HG03280 (cell line): ENCODE data around the gene TMPRSS3.

Source experiments
- ATAC-seq: cut with Tn5 transposase; IDR thresholded peaks from one replicate; pipeline ENCODE4 v1.9.1; 2021; ENCODE audit warnings: mild to moderate bottlenecking, moderate library complexity; ENCODE audit not compliant: unreplicated experiment

TMPRSS3 gene

DNA sequence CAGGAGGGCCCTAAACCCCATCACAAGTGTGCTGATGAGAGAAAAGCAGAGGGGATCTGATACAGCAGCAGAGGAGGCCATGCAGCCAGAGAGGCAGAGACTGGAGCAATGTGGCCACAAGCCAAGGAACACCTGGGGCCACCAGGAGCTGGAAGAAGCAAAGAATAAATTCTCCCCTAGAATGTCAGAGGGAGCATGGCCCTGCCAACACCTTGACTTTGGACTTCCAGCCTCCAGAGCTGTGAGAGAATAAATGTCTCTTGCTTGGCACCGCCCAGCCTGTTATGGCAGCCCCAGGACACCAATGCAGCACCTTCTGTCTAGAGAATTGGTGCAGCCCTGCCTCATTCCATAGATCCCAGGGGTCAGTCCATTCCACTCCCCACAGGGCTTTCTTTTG, 33.2 kb upstream of the TMPRSS3 start:
- ATAC-seq = no peak

DNA sequence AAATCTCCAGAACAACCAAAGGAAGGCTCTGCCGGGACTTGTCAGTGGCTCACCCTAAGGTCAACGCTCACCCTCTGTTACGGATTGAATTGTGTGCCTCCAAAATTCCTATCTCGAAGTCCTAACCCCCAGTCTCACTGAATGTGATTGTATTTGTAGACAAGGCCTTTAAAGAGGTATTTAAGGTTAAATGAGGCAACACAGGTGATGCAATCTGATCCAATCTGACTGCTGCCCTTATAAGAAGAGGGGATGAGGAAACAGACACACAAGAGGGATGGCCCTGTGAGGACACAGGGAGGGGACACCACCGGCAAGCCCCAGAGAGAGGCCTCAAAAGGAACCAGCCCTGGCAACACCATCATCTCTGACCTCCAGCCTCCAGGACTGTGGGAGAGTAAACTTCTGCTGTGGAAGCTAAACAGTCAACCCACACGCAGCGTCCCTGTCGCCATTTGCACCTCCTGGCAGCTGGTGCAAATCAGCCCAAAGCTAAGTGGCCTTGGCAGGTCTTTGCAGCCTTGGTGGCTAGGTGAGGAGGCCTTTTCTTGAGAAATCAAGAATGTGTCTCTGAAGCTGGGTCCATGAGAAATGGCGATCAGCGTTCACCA, 32.1 kb upstream of the TMPRSS3 start:
- ATAC-seq = no peak

DNA sequence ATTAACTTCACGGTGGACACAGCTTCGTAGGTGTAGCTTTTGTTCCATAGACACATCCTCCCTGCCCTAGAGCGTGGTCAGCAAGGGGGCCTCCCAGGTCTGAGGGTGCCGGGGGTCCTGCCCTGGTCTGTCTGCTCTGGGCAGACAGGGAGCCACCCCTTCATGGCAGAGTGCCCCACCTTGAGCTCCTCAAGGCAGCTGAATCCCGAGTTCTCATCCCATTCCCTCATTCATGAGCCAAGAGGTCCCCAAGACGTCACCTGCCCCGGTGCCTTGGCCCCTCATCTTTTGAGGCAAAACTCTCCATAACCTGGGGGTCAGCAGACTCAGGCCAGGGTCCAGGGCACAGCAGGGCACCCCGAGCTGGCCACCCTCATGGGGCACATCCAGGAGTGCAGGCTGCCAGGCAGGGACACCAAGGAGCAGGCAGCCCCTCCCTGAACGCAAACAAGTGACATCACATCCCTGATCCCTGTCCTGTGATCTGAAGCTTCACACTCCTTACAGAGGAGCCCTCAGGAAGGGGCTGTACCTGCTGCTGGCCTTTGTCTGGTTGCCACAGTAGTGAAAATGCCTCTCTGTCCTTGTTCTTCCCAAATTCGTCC, 31.1 kb upstream of the TMPRSS3 start:
- ATAC-seq = no peak

DNA sequence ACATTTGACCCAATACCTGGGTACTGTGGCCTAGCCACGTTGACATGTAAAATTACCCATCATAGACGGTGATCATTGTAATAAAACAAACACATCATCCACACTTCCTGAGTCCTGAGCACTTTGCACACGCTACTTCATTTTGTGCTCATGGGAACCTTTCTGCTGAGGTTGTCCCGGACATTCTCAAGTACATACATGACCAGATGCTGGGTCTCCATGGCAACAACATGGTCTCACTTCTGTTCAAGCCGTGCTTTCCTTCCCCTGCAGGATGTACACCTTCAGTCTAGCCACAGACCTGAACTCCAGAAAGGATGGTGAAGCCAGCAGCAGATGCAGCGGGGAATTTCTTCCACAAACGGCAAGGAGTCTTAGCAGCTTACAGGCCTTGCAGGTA, 30.6 kb upstream of the TMPRSS3 start:
- ATAC-seq = no peak

DNA sequence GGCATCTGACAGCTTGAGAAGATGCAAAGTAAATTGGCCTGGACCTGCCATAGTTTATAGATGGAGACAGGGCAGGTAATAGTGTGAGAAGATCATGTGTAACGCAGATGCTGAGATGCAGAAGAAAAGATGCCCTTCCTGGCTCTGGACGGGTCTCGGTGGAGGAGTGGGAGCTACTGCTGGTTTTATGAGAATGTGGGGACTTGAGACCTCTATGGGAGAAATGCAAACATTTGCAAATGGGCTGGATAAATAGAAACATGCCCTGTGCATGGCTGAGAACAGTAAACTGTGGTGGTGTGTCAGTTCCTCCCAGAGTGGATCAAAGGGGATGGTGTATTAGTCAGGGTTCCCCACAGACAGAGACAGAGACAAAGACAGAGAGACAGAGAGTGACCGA, 29.7 kb upstream of the TMPRSS3 start:
- ATAC-seq = no peak

DNA sequence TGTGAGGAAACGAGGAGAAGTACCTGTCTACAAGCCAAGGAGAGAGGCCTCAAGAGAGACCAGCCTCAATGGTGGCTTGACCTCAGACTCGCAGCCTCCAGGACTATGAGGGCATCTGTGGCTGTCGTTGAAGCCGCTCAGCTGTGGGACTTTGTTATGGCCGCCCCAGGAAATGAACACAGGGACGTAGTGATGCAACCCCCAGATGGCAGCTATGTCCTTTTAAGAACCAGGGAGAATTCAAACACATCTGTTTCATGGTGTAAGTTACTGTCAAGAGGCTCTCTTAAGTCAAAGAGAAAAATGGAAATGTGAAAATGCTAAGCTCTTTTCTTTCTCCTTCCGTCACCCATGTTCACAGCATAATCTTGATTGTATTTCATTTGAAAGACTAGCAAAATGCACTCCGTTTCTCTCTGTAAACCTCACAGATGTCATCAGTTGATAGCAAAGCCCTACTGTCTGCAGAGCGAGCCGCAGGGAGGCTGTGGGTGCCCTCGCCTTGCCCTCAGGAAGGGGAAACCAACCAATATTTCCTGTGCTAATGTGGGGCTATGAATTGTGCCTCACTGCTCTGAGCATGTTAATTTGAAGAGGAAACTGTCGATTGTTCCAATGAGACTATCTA, 29.2 kb upstream of the TMPRSS3 start:
- no peak for ATAC-seq

DNA sequence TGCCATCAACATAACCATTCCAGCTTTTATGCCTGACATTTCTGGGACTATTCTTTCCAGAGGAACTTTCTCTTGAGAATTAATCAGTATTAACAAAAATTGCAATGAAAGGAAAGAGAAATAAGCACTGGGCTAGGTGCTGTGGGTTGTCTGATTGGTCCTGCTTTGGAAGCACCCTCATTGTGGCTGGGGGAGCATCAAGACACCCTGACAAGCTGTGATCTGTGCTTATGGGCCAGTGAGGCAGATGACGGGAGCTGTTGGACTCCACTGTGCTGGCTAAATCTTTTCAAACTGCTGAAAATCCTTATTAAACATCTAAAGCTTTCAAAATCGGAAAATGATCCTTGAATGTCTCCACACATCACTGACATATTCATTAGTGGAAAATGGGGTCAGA, 27.8 kb upstream of the TMPRSS3 start:
- no peak for ATAC-seq

DNA sequence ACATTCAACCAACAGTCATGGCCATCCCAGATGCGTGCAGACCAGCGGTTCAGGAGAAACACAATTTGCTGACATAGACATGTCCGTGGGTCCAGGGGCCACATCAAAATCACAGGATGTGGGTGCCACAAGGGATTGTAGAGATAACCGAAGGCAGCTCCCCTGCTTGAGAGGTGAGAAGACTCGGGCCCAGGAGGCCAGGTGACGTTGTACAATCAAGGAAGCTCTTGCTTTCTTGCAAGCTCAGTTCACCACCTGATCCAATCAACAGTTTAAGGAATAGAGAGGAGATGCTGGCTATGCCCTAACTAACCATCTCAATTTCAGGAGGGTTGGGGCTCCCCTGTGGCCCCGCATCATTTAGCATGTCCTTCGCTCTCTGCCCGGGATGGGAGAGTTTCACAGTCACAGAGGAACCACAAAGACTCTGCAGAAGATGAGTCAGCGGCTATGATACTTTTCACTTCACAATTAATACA, 27.4 kb upstream of the TMPRSS3 start:
- ATAC-seq = peak; percentile 49

DNA sequence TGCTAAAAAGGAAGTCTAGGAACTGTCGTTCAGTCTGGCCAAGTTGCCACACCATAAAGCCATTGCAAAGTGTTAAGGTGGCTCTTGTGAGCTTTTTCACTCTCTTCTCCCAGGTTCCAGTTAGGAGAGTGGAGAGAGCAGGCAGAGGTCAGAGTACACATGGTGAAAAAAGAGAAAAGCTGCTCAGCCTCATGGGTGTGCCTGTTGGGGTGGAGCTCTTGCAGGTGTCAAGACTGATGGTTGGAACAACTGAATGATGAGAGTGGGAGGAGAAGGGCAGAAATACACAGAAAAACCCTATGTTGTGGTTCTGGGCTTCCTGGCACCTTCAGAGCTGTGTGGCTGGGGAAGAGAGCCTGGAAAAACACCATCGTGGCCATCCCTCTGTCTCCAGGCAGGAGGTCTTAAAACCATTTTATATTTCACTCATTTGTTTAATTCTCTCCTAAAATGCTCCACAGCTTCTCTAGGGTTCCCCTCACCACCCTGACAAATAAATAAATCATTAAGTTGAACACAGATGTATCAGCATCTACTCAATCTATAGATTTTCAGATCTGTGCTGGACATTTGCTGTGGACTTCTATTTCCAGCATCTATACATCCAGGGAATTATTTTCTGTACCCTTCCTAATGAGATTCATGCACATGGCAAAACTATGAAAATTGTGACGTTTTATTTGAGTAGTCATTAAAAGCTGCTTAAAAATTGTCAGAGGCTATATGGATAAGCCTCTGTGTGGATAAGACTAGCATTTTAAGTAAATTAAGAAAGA, 25.4 kb upstream of the TMPRSS3 start:
- ATAC-seq = no peak

DNA sequence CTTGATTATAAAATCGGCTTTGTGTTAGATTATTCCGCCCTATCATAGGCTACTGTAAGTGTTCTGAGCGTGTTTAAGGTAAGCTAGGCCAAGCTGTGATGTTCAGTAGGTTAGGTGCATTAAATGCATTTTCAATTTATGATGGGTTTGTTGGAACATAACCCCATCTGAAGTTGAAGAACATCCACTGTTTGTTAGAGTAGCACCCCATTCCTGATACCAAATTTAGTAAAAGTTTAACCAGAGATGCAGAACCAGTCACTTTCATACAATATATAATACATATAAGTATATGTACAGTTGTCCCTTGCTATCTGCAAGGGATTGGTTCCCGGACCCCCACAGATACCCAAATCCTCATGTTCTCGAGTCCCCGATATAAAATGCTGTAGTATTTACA, 24.0 kb upstream of the TMPRSS3 start:
- ATAC-seq = no peak

DNA sequence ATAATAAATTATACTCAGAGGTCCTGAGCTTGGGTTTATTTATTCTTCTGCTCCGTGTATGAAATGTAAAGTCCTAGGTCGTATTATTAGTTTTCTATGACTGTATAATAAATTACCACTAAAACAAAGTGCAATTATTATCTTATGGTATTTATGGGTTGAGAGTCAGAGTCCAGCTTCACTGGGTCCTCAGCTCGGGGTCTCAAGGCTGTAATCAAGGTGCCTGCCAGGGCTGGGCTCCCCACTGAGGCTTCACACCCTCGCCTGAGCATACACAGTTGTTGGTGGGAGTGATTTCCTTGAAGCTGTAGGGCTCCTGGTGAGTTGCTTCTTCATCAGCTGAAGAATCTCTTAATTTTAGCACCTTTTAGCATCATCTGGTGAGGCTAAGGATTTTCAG, 23.0 kb upstream of the TMPRSS3 start:
- no peak for ATAC-seq

DNA sequence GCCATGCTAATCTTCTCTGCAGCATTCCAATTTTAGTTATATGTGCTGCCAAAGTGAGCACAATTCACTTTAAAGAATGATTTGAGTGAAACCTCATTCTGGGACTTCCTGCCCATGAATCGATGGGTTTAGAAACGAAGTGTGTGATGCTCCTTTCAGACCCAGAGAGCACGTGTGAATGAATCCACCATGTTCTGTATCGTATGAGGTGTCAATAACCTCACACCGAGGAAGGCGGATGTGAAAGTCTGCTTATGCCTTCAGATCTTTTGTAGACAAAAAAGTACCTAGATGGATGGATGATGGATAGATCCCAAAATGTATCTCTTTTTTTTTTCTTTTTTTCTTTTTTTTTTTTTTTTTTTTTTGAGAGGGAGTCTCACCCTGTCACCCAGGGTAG, 21.7 kb upstream of the TMPRSS3 start:
- no peak for ATAC-seq

DNA sequence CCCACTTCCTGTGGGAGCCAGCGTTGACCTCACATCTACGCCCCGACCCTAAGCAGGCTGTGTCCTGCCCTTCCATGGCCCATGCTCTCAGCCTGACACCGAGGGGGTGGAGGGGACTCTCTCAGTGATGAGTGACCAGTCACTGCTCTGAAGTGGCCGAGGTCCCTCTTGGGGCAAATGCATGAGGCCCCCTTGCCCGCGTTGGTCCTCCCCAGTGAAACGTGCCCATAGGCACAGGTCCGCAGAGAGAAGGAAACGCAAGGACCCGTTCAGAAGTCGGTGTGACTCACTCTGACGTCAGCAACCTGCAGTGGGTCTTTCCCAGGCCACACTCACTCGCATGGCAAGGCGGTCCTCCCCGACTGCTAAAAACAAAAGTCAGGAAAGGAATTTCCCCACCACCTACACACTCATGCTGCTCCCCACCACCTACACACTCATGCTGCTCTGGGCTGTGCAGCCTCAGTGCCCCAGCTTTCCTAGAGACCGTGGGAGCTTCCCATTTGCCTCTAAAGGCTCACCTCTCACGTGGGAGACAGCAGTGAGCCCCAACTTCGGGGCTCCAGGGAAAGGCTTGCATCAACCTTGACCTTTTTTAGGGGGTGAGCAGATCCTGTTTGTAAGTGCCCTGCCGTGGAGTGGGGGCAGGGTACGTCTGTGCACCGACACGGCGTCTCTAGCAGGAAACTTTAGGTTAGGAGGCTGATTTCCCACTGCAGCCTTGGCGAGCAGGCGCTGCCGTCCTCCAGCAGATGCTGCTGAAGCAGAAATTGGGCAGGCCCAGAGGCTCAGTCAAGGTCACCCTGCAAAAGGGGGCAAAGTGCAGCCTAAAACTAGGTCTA, 19.3 kb upstream of the TMPRSS3 start:
- ATAC-seq = peak; percentile 77

DNA sequence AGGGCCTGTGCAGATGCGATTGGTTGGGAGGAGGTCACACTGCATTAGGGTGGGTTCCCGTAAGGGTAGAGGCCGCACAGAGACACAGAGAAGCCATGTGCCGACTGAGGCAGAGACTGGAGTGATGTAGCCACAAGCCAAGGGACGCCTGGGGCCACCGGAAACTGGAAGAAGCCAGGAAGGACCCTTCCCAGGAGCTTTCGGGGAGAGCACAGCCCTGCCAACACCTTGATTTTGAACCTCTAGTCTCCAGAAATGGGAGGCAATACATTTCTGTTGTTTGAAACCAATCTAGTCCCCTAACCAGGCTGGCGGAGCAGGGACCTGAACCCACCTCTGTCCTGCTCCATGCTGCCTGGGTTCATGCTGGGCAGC, 18.7 kb upstream of the TMPRSS3 start:
- no peak for ATAC-seq

DNA sequence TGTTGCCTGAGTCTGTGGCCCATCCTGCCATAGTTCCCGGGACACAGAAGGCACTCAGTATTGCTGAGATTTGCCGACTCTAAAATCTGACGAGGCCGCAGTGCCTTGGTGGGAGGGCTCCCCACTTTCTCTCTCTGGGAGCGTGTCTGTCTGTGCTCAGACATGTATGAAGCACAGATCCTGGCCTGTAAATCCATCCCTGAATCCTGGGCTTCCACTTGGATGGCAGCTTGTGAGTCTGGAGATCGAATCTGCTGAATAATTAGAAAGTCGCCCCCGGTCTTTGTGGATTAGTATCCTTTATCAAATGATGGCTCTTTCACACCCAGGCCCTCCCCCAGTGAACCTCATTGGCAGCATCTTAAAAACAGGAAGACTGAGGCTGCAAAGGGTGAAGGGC, 18.2 kb upstream of the TMPRSS3 start:
- no peak for ATAC-seq

DNA sequence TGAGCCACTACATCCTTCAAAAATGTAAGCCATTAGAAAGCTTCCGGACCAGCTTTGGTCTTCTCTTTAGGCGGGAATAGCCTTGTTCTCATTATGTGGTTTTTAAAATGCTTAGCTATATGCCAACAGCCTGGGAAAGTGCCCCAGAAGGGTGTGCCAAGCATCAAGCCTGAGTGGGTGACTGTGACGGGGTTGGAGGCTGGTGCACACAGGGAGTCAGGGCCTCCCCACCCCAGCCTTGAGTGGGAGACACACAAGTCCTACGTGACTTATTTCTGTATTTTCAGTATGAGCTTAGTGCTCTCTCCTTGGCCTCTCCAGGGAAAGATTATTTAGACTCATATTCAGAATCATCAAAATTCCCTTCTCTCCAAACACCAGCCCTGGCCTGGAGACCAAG, 17.6 kb upstream of the TMPRSS3 start:
- no peak for ATAC-seq

DNA sequence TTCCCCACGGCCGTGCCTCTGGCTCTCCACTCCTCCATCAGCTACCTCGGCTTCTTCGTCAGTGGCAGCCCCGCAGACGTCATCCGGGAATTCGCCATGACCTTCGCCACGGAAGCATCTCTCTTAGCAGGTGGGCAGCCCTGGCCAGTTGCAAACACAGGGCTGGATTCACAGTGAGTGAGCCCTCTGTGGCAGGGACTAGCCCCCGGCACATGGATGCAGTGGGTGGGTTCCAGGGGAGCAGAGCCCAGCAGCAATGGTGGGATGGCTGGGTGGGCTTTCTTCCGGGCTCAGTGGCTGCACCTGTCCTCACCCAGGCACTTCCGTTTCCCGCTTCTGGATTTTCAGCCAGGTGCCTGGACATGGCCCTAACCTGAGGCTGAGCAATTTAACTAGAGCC, 17.2 kb upstream of the TMPRSS3 start:
- no peak for ATAC-seq

DNA sequence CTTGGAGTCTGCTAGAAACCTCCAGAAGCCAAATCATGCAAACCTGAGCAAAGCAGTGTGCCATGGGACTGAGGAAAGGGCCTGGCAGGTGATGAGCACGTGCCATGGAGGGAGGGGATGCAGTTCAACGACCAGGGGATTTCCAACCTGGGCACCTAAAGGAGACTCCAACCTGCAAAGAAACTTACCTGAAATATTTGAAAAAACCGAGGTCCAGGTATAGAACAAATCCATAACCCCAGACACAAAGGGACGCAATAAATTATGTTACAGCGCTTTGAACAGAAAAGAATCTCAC, 16.7 kb upstream of the TMPRSS3 start:
- ATAC-seq = no peak

DNA sequence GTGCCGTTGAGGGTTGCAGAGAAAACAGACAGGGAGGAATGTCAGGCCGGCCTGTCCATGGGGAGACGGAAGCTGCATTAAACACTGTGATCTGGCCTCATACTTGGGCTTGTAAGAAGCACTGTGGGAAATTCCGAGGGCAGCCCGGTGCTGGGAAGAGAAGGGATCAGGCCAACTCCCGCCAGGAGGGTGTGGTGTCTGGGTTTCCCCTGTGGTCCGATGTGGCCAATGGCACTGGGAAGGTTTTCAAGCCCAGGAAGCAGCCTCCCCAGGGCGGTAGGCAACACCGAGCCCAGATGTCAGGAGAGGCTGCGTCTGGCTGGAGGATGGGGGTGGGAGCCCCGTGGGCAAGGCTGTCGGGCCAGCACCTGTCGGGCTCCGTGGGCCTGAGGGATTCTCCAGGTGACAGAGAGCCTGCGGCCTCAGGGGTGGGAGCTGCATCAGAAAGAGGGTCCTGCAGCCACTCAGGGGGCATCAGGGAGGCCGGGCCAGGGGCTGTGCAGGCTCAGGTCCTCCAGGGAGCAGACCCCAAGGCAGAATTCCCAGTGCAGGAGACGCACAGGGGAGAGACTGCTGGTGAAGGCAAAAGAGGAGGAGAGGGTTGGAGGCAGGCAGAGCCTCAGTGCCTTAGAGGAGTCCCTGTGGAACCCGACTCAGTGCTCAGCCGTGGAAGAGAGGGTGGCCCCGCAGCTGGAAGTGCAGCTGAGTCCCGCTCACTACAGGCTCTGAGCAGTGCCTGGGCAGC, 16.2 kb upstream of the TMPRSS3 start:
- ATAC-seq = no peak

DNA sequence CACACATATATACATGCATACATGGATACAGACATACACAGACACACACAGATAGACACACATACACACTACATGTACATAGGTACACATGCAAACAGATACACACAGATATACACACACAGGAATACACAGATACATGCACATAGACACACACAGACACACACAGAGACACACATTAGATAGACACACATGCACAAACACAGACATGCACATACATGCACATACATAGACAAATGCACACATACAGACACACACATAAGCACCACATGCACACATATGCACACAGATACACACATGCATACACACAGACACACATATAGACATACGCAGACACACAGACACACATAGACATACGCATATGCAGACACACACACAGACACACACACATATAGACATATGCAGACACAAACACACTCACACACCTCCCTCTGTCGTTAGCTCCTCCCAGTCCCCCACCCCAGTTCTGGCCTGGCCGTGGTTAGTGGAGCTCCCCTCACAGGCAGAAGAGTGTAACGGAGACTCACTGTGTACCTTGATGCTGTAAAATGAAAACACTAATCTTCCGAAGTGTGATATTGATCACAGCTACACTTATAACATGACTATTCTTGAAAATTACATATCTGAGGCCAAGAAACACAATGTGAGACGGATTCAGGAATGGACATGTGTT, 15.5 kb upstream of the TMPRSS3 start:
- no peak for ATAC-seq
